Measurements from ENCODE around the gene ZNF483. TPM values are rescaled to one million over a fixed set of nuclear protein-coding genes. Genes with fewer than 3 reads are reported as not detected.

The ZNF483 gene
- total and polyA plus RNA-seq, 2 of the 4 experiments (the other 2 are of a cell fraction) = 0.10 to 0.90 TPM

GRCh38 chr9:111566234-111566633 is 41.3 kb downstream of the ZNF483 start:
- Histone ChIP-seq H3K36me3 (ENCODE audit: control insufficient read depth, insufficient read depth, low read length) (peaks cover 65% of the 10 kb centered on the region), H3K9me1 (ENCODE audit: insufficient read depth, low read length) (no peaks in the 10 kb centered on the region), H3K27ac (ENCODE audit: insufficient read depth, low read length) (no peak overlapping the region), H4K8ac (ENCODE audit: low read depth in 2 of 2, low read length in 2 of 2) (no peak overlapping the region), H3K4me1 (ENCODE audit: control insufficient read depth, insufficient read depth, low read length) (no peaks in the 10 kb centered on the region), H3K14ac (replicated peaks; ENCODE audit: low read depth, low read length) (no peak overlapping the region), H2BK15ac (ENCODE audit: low read depth, low read length) (no peak overlapping the region), H3K23ac (ENCODE audit: low read depth, low read length) (no peak overlapping the region), H3K4me2 (ENCODE audit: low read depth, low read length) (no peak overlapping the region), H2BK120ac (ENCODE audit: low read depth, low read length) (no peak overlapping the region), H2AK9ac (replicated peaks; ENCODE audit: low read depth, low read length, poor library complexity) (no peak overlapping the region), H4K91ac (ENCODE audit: insufficient read depth, low read depth, low read length) (no peak overlapping the region), H3K9me3 (ENCODE audit: control insufficient read depth, insufficient read depth, low read length) (peaks cover 29% of the 10 kb centered on the region), H4K5ac (ENCODE audit: low read depth, low read length) (no peak overlapping the region), H3K27me3 (ENCODE audit: control insufficient read depth, insufficient read depth, low read length) (no peaks in the 10 kb centered on the region), H2AFZ (replicated peaks; ENCODE audit: low read length, poor library complexity) (no peak overlapping the region), H3K18ac (ENCODE audit: low read depth, low read length) (no peak overlapping the region), H4K20me1 (ENCODE audit: insufficient read depth, low read length) (no peaks in the 10 kb centered on the region), H3K4me3 (ENCODE audit: insufficient read depth, low read depth, low read length) (no peak overlapping the region), H3K4ac (ENCODE audit: low read depth, low read length) (no peak overlapping the region), H2AK5ac (ENCODE audit: low read depth, low read length) (no peak overlapping the region), H3K56ac (ENCODE audit: extremely low read depth, insufficient read depth, low read length) (no peak overlapping the region), H2BK20ac (ENCODE audit: low read depth, low read length) (no peak overlapping the region), H3K9ac (ENCODE audit: low read depth, low read length) (no peak overlapping the region), H3K79me1 (ENCODE audit: low read depth in 1 of 2, low read length in 2 of 2) (peaks cover 0 to 2% of the 10 kb centered on the region in 2 experiments; a peak in 2 of 4 replicates), H2BK5ac (ENCODE audit: low read depth, low read length, poor library complexity, severe bottlenecking) (no peak overlapping the region)
- dilution Hi-C loops (cut with HindIII; ENCODE audit: low sequenced_read_pairs, unreplicated experiment) (no loop called here), in situ Hi-C loops (cut with MboI; ENCODE audit: low sequenced_read_pairs) (no loop called here), intact Hi-C loops (cut with micrococcal nuclease) (no loop called here)
- TF ChIP-seq CHD1 (IDR thresholded peaks at IDR 0.05; ENCODE audit: low read depth, low read length) (no peak), FOS (IDR thresholded peaks at IDR 0.05; ENCODE audit: low read depth, low read length) (no peak), MAFK (IDR thresholded peaks at IDR 0.05; ENCODE audit: low read depth, low read length) (no peak), RFX5 (IDR thresholded peaks at IDR 0.05; ENCODE audit: low read depth, low read length) (no peak), CEBPB (IDR thresholded peaks at IDR 0.05; ENCODE audit: low read depth, low read length) (no peak), POLR2A (IDR thresholded peaks at IDR 0.05; ENCODE audit: low read depth, low read length) (no peak), USF2 (IDR thresholded peaks at IDR 0.05; ENCODE audit: low read depth, low read length) (no peak), CTCF (conservative IDR thresholded peaks at IDR 0.05; ENCODE audit: low read depth, low read length) (no peak), MXI1 (IDR thresholded peaks at IDR 0.05; ENCODE audit: borderline replicate concordance, low read depth, low read length) (no peak), MAZ (IDR thresholded peaks at IDR 0.05; ENCODE audit: borderline replicate concordance, low read depth, low read length) (no peak), RCOR1 (IDR thresholded peaks at IDR 0.05; ENCODE audit: insufficient replicate concordance, low read length) (no peak), RAD21 (IDR thresholded peaks at IDR 0.05; ENCODE audit: low read length) (no peak), BHLHE40 (IDR thresholded peaks at IDR 0.05; ENCODE audit: low read depth, low read length) (no peak), ELK1 (IDR thresholded peaks at IDR 0.05; ENCODE audit: borderline replicate concordance, low read depth, low read length) (no peak), NFE2L2 (IDR thresholded peaks at IDR 0.05; ENCODE audit: low read depth, low read length) (no peak), SMC3 (IDR thresholded peaks at IDR 0.05; ENCODE audit: low read depth, low read length) (no peak)
- no peak for DNase-seq
- BruUV-seq (replicated peaks) = no TSS peak
- POLR2A ChIA-PET (ENCODE audit: unreplicated experiment) = no interaction called here
- no peak for ATAC-seq (ENCODE audit: low read depth)
- no CpG with 5 or more reads among the region's 1 CpG for WGBS, 2 experiments (ENCODE audit: extremely low coverage in 2 of 2, insufficient read length in 1 of 2)
- CTCF ChIA-PET = no interaction called here

Data from IMR-90 (cell line).